Natural killer cell (primary cell): Measurements from ENCODE around the gene ATG101. TPM values are rescaled to one million over a fixed set of nuclear protein-coding genes. Genes with fewer than 3 reads are reported as not detected.

Experiments
- ATAC-seq, 3 donors: fragments of 150-1000 bp in 2 of 3; fragments of 200-7000 bp in 1 of 3; cut with Tn5 transposase; 1 replicate in 1 of 3; 2 replicates in 2 of 3; pipeline ENCODE4 v1.10.0; 2021; ENCODE audit warnings: mild to moderate bottlenecking in 2 of 3, moderate library complexity in 2 of 3
- DNase-seq, 2 donors: peaks; one replicate each; pipeline versions ENCODE4 v3.0.0 to v3.0.0-alpha.2; 2013 to 2021; ENCODE audit warnings: mixed read lengths in 1 of 2
- H3K27ac ChIP-seq: one replicate; pipeline ENCODE4 v1.5.1; 2013; ENCODE audit warnings: mild to moderate bottlenecking, low read length
- H3K27me3 ChIP-seq: one replicate; pipeline ENCODE4 v1.6.1; 2013; ENCODE audit warnings: low read length; ENCODE audit not compliant: control insufficient read depth, insufficient read depth
- H3K36me3 ChIP-seq: one replicate; pipeline ENCODE4 v1.6.1; 2013; ENCODE audit warnings: low read length; ENCODE audit not compliant: control insufficient read depth, insufficient read depth
- H3K4me1 ChIP-seq: one replicate; pipeline ENCODE4 v1.6.1; 2013; ENCODE audit warnings: low read length; ENCODE audit not compliant: control insufficient read depth, insufficient read depth
- H3K4me3 ChIP-seq: one replicate; pipeline ENCODE4 v1.5.1; 2013; ENCODE audit warnings: low read length
- H3K9me3 ChIP-seq: one replicate; pipeline ENCODE4 v1.6.1; 2013; ENCODE audit warnings: low read length; ENCODE audit not compliant: control insufficient read depth, insufficient read depth
- H3K27ac Mint-ChIP-seq, 2 donors: one replicate each; pipeline ENCODE4 v1.8.0; 2022; ENCODE audit warnings: mild to moderate bottlenecking in 2 of 2, mixed read lengths in 2 of 2, moderate library complexity in 1 of 2
- H3K27me3 Mint-ChIP-seq, 2 donors: one replicate each; pipeline ENCODE4 v1.8.0; 2022; ENCODE audit warnings: low read depth in 2 of 2, mixed read lengths in 2 of 2
- H3K36me3 Mint-ChIP-seq: one replicate; pipeline ENCODE4 v1.8.0; 2022; ENCODE audit warnings: mixed read lengths
- H3K4me1 Mint-ChIP-seq, 2 donors: one replicate each; pipeline ENCODE4 v1.8.0; 2022; ENCODE audit warnings: mixed read lengths in 2 of 2
- H3K4me3 Mint-ChIP-seq: one replicate; pipeline ENCODE4 v1.8.0; 2022; ENCODE audit warnings: mild to moderate bottlenecking, moderate library complexity, mixed read lengths
- H3K9me3 Mint-ChIP-seq, 2 donors: one replicate each; pipeline ENCODE4 v1.8.0; 2022; ENCODE audit warnings: mixed read lengths in 2 of 2
- CTCF ChIP-seq: fragments of 200-600 bp; IDR thresholded peaks from one replicate; pipeline ENCODE4 v1.8.0; 2022; ENCODE audit warnings: antibody characterized with exemption
- WGBS: methylation state at CpG from one replicate; pipeline ENCODE4 v1.1.7; 2013; ENCODE audit warnings: missing lambda C conversion rate; ENCODE audit not compliant: insufficient coverage; 5-methylcytosine and 5-hydroxymethylcytosine counted together
- intact Hi-C: fragments of 100-400 bp; cut with micrococcal nuclease; formaldehyde crosslinking; loops from one replicate; pipeline ENCODE4 v1.14.2; 2022
- total RNA-seq, 4 donors: library from RNA; stranded (reverse); fragments of 120-200 nt in 1 of 4; gene quantifications; one replicate each; pipeline versions ENCODE4 v1.2.3 to v1.2.4, GENCODE V29; 2013 to 2022

Gene ATG101
- total RNA-seq, 3 donors from 2014 or later (not counting 1 experiment from before 2014, with no cell fraction given) = 18.6 to 32.8 (median 23.3) TPM

GRCh38 chr12:52086366-52086765 is 16.6 kb downstream of the ATG101 start:
- H3K4me1 Mint-ChIP-seq = peaks cover 0 to 13% of the 10 kb centered on the region in 2 donors
- H3K36me3 Mint-ChIP-seq = no peaks in the 10 kb centered on the region
- Histone ChIP-seq H3K4me1 (peaks cover 11% of the 10 kb centered on the region), H3K4me3 (no peak overlapping the region), H3K27me3 (peaks cover 3% of the 10 kb centered on the region), H3K36me3 (no peaks in the 10 kb centered on the region), H3K27ac (no peak overlapping the region), H3K9me3 (no peaks in the 10 kb centered on the region)
- peaks cover 30 to 31% of the 10 kb centered on the region in 2 donors for H3K27me3 Mint-ChIP-seq
- 79% methylated on average over 9 of the region's 9 CpGs for WGBS
- intact Hi-C loops = no loop called here
- H3K4me3 Mint-ChIP-seq = no peak overlapping the region
- TF ChIP-seq CTCF = no peak
- ATAC-seq = no peak
- no peak overlapping the region for H3K27ac Mint-ChIP-seq
- no peaks in the 10 kb centered on the region for H3K9me3 Mint-ChIP-seq
- no peak for DNase-seq

- no peaks in the 10 kb centered on the region for H3K9me3 ChIP-seq
- 76% methylated on average over 22 of the region's 22 CpGs for WGBS
- Mint-ChIP-seq H3K4me1 (peaks cover 0 to 6% of the 10 kb centered on the region in 2 donors), H3K27ac (no peak overlapping the region), H3K27me3 (peaks cover 30 to 40% of the 10 kb centered on the region in 2 donors), H3K9me3 (no peaks in the 10 kb centered on the region), H3K36me3 (no peaks in the 10 kb centered on the region), H3K4me3 (no peak overlapping the region)
- peaks cover 5% of the 10 kb centered on the region for H3K4me1 ChIP-seq
- H3K27ac ChIP-seq = no peak overlapping the region
- no peak for TF ChIP-seq CTCF
- intact Hi-C loops = no loop called here
- H3K36me3 ChIP-seq = no peaks in the 10 kb centered on the region
- ATAC-seq (no peak), DNase-seq (no peak)
- H3K27me3 ChIP-seq = peaks cover 6% of the 10 kb centered on the region
- H3K4me3 ChIP-seq = no peak overlapping the region
Measured at GRCh38 chr12:52086944-52087835, 17.4 kb downstream of the ATG101 start.

GRCh38 chr12:52087961-52088820 is 18.4 kb downstream of the ATG101 start:
- no peak overlapping the region for H3K4me3 ChIP-seq
- Mint-ChIP-seq H3K27ac (no peak overlapping the region), H3K4me1 (peaks cover 0 to 5% of the 10 kb centered on the region in 2 donors), H3K36me3 (no peaks in the 10 kb centered on the region), H3K9me3 (no peaks in the 10 kb centered on the region), H3K27me3 (peaks cover 30 to 42% of the 10 kb centered on the region in 2 donors), H3K4me3 (no peak overlapping the region)
- H3K4me1 ChIP-seq = peaks cover 3% of the 10 kb centered on the region
- no peaks in the 10 kb centered on the region for H3K36me3 ChIP-seq
- WGBS = 60% methylated on average over 20 of the region's 20 CpGs
- no peaks in the 10 kb centered on the region for H3K9me3 ChIP-seq
- intact Hi-C loops = no loop called here
- H3K27ac ChIP-seq = no peak overlapping the region
- TF ChIP-seq CTCF = no peak
- ATAC-seq (no peak), DNase-seq (no peak)
- H3K27me3 ChIP-seq = peaks cover 6% of the 10 kb centered on the region
